IMR-90 (cell line): ENCODE measurements around the gene ATP11A. TPM values are rescaled to one million over a fixed set of nuclear protein-coding genes. Genes with fewer than 3 reads are reported as not detected.
A peak's percentile ranks its signal among the peaks of the same experiment; 100 is the strongest.

ENCODE experiments used
- ATAC-seq: fragments of 200-7000 bp; cut with Tn5 transposase; 2 replicates; pipeline ENCODE4 v1.9.1; 2020; ENCODE audit warnings: low read depth, mild to moderate bottlenecking, moderate library complexity
- BruUV-seq: library from RNA; stranded (reverse); fragments of 400-500 nt; replicated peaks from 2 replicates; lab custom pipeline; 2021; lab: Mats Ljungman, UMichigan
- CTCF ChIA-PET: fragments of 300-600 bp; formaldehyde crosslinking; extraction: SDS; loops from one replicate; lab custom pipeline; 2021; ENCODE audit warnings: antibody characterized with exemption; lab: Yijun Ruan, JAX
- POLR2A ChIA-PET: fragments of 300-600 bp; sonication (Branson Sonifier 250); formaldehyde crosslinking; loops from one replicate; lab custom pipeline; 2022; ENCODE audit warnings: antibody characterized with exemption; ENCODE audit not compliant: unreplicated experiment; lab: Charles Lee
- DNase-seq: peaks from one replicate; pipeline ENCODE4 v3.0.0; 2013
- H2AFZ ChIP-seq: replicated peaks from 2 replicates; pipeline ENCODE3; 2013; ENCODE audit warnings: low read length, mild to moderate bottlenecking; ENCODE audit not compliant: poor library complexity
- H2AK5ac ChIP-seq: 2 replicates; pipeline ENCODE4 v1.6.1; 2013; ENCODE audit warnings: low read depth, low read length, inconsistent platforms
- H2AK9ac ChIP-seq: replicated peaks from 2 replicates; pipeline ENCODE3; 2013; ENCODE audit warnings: mild to moderate bottlenecking, low read depth, low read length, moderate library complexity; ENCODE audit not compliant: poor library complexity
- H2BK120ac ChIP-seq: 2 replicates; pipeline ENCODE4 v1.6.1; 2013; ENCODE audit warnings: low read depth, low read length, inconsistent platforms
- H2BK15ac ChIP-seq: 3 replicates; pipeline ENCODE4 v1.6.1; 2013; ENCODE audit warnings: low read depth, low read length, inconsistent platforms
- H2BK20ac ChIP-seq: 2 replicates; pipeline ENCODE4 v1.6.1; 2013; ENCODE audit warnings: low read depth, mild to moderate bottlenecking, inconsistent platforms, low read length, moderate library complexity
- H2BK5ac ChIP-seq: 2 replicates; pipeline ENCODE4 v1.6.1; 2013; ENCODE audit warnings: mild to moderate bottlenecking, low read depth, low read length, inconsistent platforms; ENCODE audit not compliant: poor library complexity, severe bottlenecking
- H3K14ac ChIP-seq: replicated peaks from 2 replicates; pipeline ENCODE4 v1.6.1; 2013; ENCODE audit warnings: low read depth, low read length, inconsistent platforms
- H3K18ac ChIP-seq: 2 replicates; pipeline ENCODE4 v1.6.1; 2013; ENCODE audit warnings: low read depth, low read length, control low read depth
- H3K23ac ChIP-seq: 2 replicates; pipeline ENCODE4 v1.6.1; 2013; ENCODE audit warnings: low read depth, low read length, inconsistent platforms
- H3K27ac ChIP-seq: 2 replicates; pipeline ENCODE4 v1.5.1; 2013; ENCODE audit warnings: mild to moderate bottlenecking, control low read depth, low read length; ENCODE audit not compliant: insufficient read depth
- H3K27me3 ChIP-seq: 2 replicates; pipeline ENCODE4 v1.6.1; 2013; ENCODE audit warnings: low read length; ENCODE audit not compliant: control insufficient read depth, insufficient read depth
- H3K36me3 ChIP-seq: 2 replicates; pipeline ENCODE4 v1.6.1; 2013; ENCODE audit warnings: low read length, mixed read lengths; ENCODE audit not compliant: control insufficient read depth, insufficient read depth
- H3K4ac ChIP-seq: 2 replicates; pipeline ENCODE4 v1.6.1; 2013; ENCODE audit warnings: low read depth, low read length, inconsistent platforms
- H3K4me1 ChIP-seq: 2 replicates; pipeline ENCODE4 v1.6.1; 2013; ENCODE audit warnings: low read length, mixed read lengths; ENCODE audit not compliant: control insufficient read depth, insufficient read depth
- H3K4me2 ChIP-seq: 2 replicates; pipeline ENCODE4 v1.6.1; 2013; ENCODE audit warnings: low read depth, mild to moderate bottlenecking, control low read depth, low read length, moderate library complexity
- H3K4me3 ChIP-seq: 2 replicates; pipeline ENCODE4 v1.5.1; 2013; ENCODE audit warnings: low read depth, mild to moderate bottlenecking, control low read depth, low read length, moderate library complexity; ENCODE audit not compliant: insufficient read depth
- H3K56ac ChIP-seq: 2 replicates; pipeline ENCODE4 v1.6.1; 2013; ENCODE audit warnings: low read length, inconsistent platforms; ENCODE audit not compliant: insufficient read depth; ENCODE audit errors: extremely low read depth
- H3K79me1 ChIP-seq, 2 experiments: 2 replicates each; pipeline ENCODE4 v1.6.1; 2013; ENCODE audit warnings: low read length in 2 of 2, inconsistent platforms in 1 of 2, low read depth in 1 of 2
- H3K9ac ChIP-seq: 2 replicates; pipeline ENCODE4 v1.6.1; 2013; ENCODE audit warnings: low read depth, low read length, control low read depth
- H3K9me1 ChIP-seq: 2 replicates; pipeline ENCODE4 v1.6.1; 2013; ENCODE audit warnings: low read length, inconsistent platforms; ENCODE audit not compliant: insufficient read depth
- H3K9me3 ChIP-seq: 2 replicates; pipeline ENCODE4 v1.6.1; 2013; ENCODE audit warnings: low read length; ENCODE audit not compliant: control insufficient read depth, insufficient read depth
- H4K20me1 ChIP-seq: 2 replicates; pipeline ENCODE4 v1.6.1; 2013; ENCODE audit warnings: low read length, inconsistent platforms; ENCODE audit not compliant: insufficient read depth
- H4K5ac ChIP-seq: 2 replicates; pipeline ENCODE4 v1.6.1; 2013; ENCODE audit warnings: mild to moderate bottlenecking, low read depth, low read length, control low read depth
- H4K8ac ChIP-seq, 2 experiments: 2 replicates each; pipeline ENCODE4 v1.6.1; 2013; ENCODE audit warnings: low read depth in 2 of 2, low read length in 2 of 2, control low read depth in 1 of 2, inconsistent platforms in 1 of 2
- H4K91ac ChIP-seq: 2 replicates; pipeline ENCODE4 v1.6.1; 2013; ENCODE audit warnings: low read depth, low read length, inconsistent platforms; ENCODE audit not compliant: insufficient read depth
- MXI1 ChIP-seq: IDR thresholded peaks from 2 replicates; pipeline ENCODE4 v1.6.1; 2012; ENCODE audit warnings: low read depth, mild to moderate bottlenecking, low read length, moderate library complexity, borderline replicate concordance
- WGBS, 2 experiments: methylation state at CpG; one replicate each; pipeline versions ENCODE4 v1.1.5 to v1.1.7; 2013; ENCODE audit warnings: missing lambda C conversion rate in 2 of 2; ENCODE audit not compliant: insufficient read length in 1 of 2; ENCODE audit errors: extremely low coverage in 2 of 2; 5-methylcytosine and 5-hydroxymethylcytosine counted together
- dilution Hi-C: fragments of 300-500 bp; cut with HindIII; formaldehyde crosslinking; loops from one replicate; pipeline ENCODE4 v1.14.3; 2018; ENCODE audit warnings: low sequenced_read_pairs; ENCODE audit not compliant: unreplicated experiment
- in situ Hi-C: fragments of 300-500 bp; cut with MboI; formaldehyde crosslinking; loops from 3 replicates; pipeline ENCODE4 v1.14.3; 2019; ENCODE audit warnings: low sequenced_read_pairs, inconsistent platforms, mixed read lengths
- intact Hi-C: fragments of 100-400 bp; cut with micrococcal nuclease; formaldehyde crosslinking; loops from 2 replicates; pipeline ENCODE4 v1.10.0; 2022
- polyA plus RNA-seq, 3 experiments: library from polyadenylated mRNA; depleted of rRNA; stranded (reverse); fragments of >200 nt; gene quantifications; 2 replicates each; pipeline ENCODE4 v1.2.3, GENCODE V29; 2012; ENCODE audit warnings: low replicate concordance in 1 of 3
- total RNA-seq: library from RNA; depleted of rRNA; stranded (reverse); fragments of >200 nt; gene quantifications from 2 replicates; pipeline ENCODE4 v1.2.3, GENCODE V29; 2012

ATP11A gene
- total and polyA plus RNA-seq, 2 of the 4 experiments (the other 2 are of a cell fraction): 8.4 to 12.0 TPM

- Histone ChIP-seq H2BK20ac (no peak overlapping the region), H4K8ac (no peak overlapping the region), H3K23ac (no peak overlapping the region), H3K27ac (no peak overlapping the region), H3K27me3 (no peaks in the 10 kb centered on the region), H3K79me1 (peaks cover 0 to 3% of the 10 kb centered on the region in 2 experiments; a peak in 1 of 4 replicates), H2AK5ac (no peak overlapping the region), H3K4me3 (no peak overlapping the region), H2BK15ac (no peak overlapping the region), H3K9ac (no peak overlapping the region), H4K5ac (no peak overlapping the region), H3K56ac (no peak overlapping the region), H4K91ac (no peak overlapping the region), H3K14ac (no peak overlapping the region), H2BK5ac (no peak overlapping the region), H3K9me1 (0 out of 2 replicates have a peak, but pooled peaks cover 6% of the 10 kb centered on the region), H3K36me3 (no peaks in the 10 kb centered on the region), H3K9me3 (no peaks in the 10 kb centered on the region), H2BK120ac (no peak overlapping the region), H3K4me2 (no peak overlapping the region), H2AFZ (peak overlapping the region; percentile 41), H4K20me1 (no peaks in the 10 kb centered on the region), H3K18ac (no peak overlapping the region), H3K4me1 (peaks cover 2% of the 10 kb centered on the region; the same call in 1 of the 2 replicates), H3K4ac (no peak overlapping the region), H2AK9ac (no peak overlapping the region)
- CTCF ChIA-PET: no interaction called here
- in situ Hi-C loops: no loop called here
- intact Hi-C loops: no loop called here
- ATAC-seq (no peak), DNase-seq (no peak)
- no peak for TF ChIP-seq MXI1
- POLR2A ChIA-PET: no interaction called here
- 93% methylated on average over 7 of the region's 20 CpGs; no CpG with 5 or more reads in 1 of the 2 experiments for WGBS, 2 experiments
- dilution Hi-C loops: no loop called here
- BruUV-seq: no TSS peak
Observed at GRCh38 chr13:112791663-112792440, 102.0 kb downstream of the ATP11A start.
